Gastrocnemius medialis (tissue), 4 donors: Measurements from ENCODE around the gene CCP110. TPM values are rescaled to one million over a fixed set of nuclear protein-coding genes. Genes with fewer than 3 reads are reported as not detected.

Source experiments
- ATAC-seq, 2 donors: fragments of 150-250 bp; one replicate each; pipeline ENCODE4 v1.9.1; 2016
- DNase-seq, 2 donors: peaks; one replicate each; pipeline ENCODE4 v3.0.0-alpha.2; 2019
- H3K27ac ChIP-seq, 4 donors: fragments of 200-600 bp; sonication (generic); 1 replicate in 1 of 4; 2 replicates in 3 of 4; pipeline ENCODE4 v1.5.1; 2016 to 2018; ENCODE audit warnings: mild to moderate bottlenecking in 2 of 4, moderate library complexity in 1 of 4
- H3K27me3 ChIP-seq, 3 donors: fragments of 200-600 bp; sonication (generic) in 2 of 3; 1 replicate in 1 of 3; 2 replicates in 2 of 3; pipeline versions ENCODE4 v1.5.1 to v1.6.0; 2016 to 2019; ENCODE audit warnings: mild to moderate bottlenecking in 1 of 3, moderate library complexity in 1 of 3
- H3K36me3 ChIP-seq, 2 donors: fragments of 200-600 bp; sonication (generic) in 1 of 2; one replicate each; pipeline ENCODE4 v1.5.1; 2017 to 2018
- H3K4me1 ChIP-seq, 2 donors: fragments of 200-600 bp; sonication (generic) in 1 of 2; one replicate each; pipeline ENCODE4 v1.5.1; 2016 to 2017; ENCODE audit warnings: mild to moderate bottlenecking in 2 of 2
- H3K4me3 ChIP-seq, 4 donors: fragments of 200-600 bp; sonication (generic) in 3 of 4; 1 replicate in 1 of 4; 2 replicates in 3 of 4; pipeline ENCODE4 v1.5.1; 2016 to 2019; ENCODE audit warnings: mild to moderate bottlenecking in 2 of 4
- H3K9me3 ChIP-seq, 3 donors: fragments of 200-600 bp; sonication (generic) in 2 of 3; 1 replicate in 1 of 3; 2 replicates in 2 of 3; pipeline ENCODE4 v1.5.1; 2016 to 2019
- POLR2A ChIP-seq, 2 donors: fragments of 450-650 bp; IDR thresholded peaks; one replicate each; pipeline ENCODE4 v1.6.1; 2017; ENCODE audit warnings: antibody characterized with exemption in 2 of 2, mild to moderate bottlenecking in 2 of 2, moderate library complexity in 2 of 2
- in situ Hi-C, 4 donors: fragments of 200-750 bp; cut with MboI; loops; one replicate each; pipeline versions ENCODE4 v1.15.0 to v1.8.0; 2017; ENCODE audit warnings: low sequenced_read_pairs in 4 of 4
- intact Hi-C: fragments of 100-400 bp; cut with DNase I; formaldehyde crosslinking; loops from one replicate; pipeline ENCODE4 v1.15.1; 2023; ENCODE audit warnings: low total_unique reads
- total RNA-seq, 4 donors: library from RNA; depleted of rRNA; stranded (reverse); fragments of >200 nt; gene quantifications; one replicate each; pipeline versions ENCODE4 v1.1.0 to v1.2.3, GENCODE V29; 2016
- TF ChIP-seq, protein P1 (sequence below), 5 experiments: fragments of 450-650 bp in 3 of 5; fragments of 200-600 bp in 2 of 5; sonication (generic) in 2 of 5; IDR thresholded peaks in 4 of 5; conservative IDR thresholded peaks in 1 of 5; 1 replicate in 4 of 5; 2 replicates in 1 of 5; pipeline ENCODE4 v1.5.1; 2016 to 2019; ENCODE audit warnings: antibody characterized with exemption in 5 of 5, mild to moderate bottlenecking in 3 of 5, moderate library complexity in 3 of 5

CCP110 gene
- total RNA-seq, 4 donors from 2014 or later = 6.8 to 8.8 (median 7.0) TPM

- no peak for TF ChIP-seq POLR2A (IDR thresholded peaks at IDR 0.05)
- TF ChIP-seq, protein P1, sequence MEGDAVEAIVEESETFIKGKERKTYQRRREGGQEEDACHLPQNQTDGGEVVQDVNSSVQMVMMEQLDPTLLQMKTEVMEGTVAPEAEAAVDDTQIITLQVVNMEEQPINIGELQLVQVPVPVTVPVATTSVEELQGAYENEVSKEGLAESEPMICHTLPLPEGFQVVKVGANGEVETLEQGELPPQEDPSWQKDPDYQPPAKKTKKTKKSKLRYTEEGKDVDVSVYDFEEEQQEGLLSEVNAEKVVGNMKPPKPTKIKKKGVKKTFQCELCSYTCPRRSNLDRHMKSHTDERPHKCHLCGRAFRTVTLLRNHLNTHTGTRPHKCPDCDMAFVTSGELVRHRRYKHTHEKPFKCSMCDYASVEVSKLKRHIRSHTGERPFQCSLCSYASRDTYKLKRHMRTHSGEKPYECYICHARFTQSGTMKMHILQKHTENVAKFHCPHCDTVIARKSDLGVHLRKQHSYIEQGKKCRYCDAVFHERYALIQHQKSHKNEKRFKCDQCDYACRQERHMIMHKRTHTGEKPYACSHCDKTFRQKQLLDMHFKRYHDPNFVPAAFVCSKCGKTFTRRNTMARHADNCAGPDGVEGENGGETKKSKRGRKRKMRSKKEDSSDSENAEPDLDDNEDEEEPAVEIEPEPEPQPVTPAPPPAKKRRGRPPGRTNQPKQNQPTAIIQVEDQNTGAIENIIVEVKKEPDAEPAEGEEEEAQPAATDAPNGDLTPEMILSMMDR (IDR thresholded peaks at IDR 0.05 in 4 of 5, conservative IDR thresholded peaks at IDR 0.05 in 1 of 5) = no peak
These were observed 39.6 kb downstream of the CCP110 start for GRCh38 chr16:19563377-19563776.

DNA sequence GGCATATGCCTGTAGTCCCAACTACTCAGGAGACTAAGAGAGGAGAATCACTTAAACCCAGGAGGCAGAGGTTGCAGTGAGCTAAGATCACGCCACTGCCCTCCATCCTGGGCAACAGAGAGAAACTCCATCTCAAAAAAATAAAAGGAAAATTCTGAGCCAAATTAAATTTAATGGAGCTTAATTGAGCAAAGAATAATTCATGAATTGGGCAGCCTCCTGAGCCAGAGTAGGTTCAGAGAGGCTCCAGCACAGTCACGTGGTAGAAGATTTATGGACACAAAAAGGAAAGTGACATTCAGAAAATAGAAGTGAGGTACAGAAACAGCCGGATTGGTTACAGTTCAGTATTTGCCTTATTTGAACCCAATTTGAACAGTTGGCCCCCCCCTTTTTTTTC is 42.6 kb downstream of the CCP110 start:
- intact Hi-C loops = no loop called here
- H3K4me3 ChIP-seq = no peak overlapping the region
- TF ChIP-seq, protein P1 (IDR thresholded peaks at IDR 0.05 in 4 of 5, conservative IDR thresholded peaks at IDR 0.05 in 1 of 5) = no peak
- TF ChIP-seq POLR2A (IDR thresholded peaks at IDR 0.05) = no peak

More at GRCh38 chr16:19563377-19563776, 39.6 kb downstream of the CCP110 start:
- DNase-seq (no peak), ATAC-seq (no peak)
- H3K27ac ChIP-seq = no peak overlapping the region
- no peaks in the 10 kb centered on the region for H3K9me3 ChIP-seq
- in situ Hi-C loops (no loop called here), intact Hi-C loops (no loop called here)
- peaks cover 0 to 11% of the 10 kb centered on the region in 2 donors for H3K36me3 ChIP-seq
- no peaks in the 10 kb centered on the region for H3K27me3 ChIP-seq
- H3K4me3 ChIP-seq = no peak overlapping the region
- no peaks in the 10 kb centered on the region for H3K4me1 ChIP-seq

DNA sequence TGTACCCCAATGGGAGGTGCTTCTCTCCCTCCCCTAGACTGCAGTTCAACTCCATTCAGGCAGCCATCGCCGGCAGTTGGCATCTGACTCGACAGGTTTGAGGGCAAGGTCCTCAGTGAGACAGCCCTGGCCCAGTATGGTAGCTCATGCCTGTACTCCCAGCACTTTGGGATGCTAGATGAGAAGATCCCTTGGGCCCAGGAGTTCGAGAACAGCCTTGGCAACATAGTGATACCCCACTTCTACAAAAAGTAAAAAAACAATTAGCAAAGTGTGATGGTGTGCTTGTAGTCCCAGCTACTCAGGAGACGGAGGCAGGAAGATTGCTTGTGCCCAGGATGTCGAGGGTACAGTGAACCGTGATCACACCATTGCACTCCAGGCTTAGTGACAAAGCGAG is 43.8 kb downstream of the CCP110 start:
- DNase-seq (no peak), ATAC-seq (no peak)
- Histone ChIP-seq H3K9me3 (no peaks in the 10 kb centered on the region), H3K27ac (no peak overlapping the region), H3K27me3 (no peaks in the 10 kb centered on the region), H3K36me3 (peaks cover 0 to 42% of the 10 kb centered on the region in 2 donors), H3K4me3 (no peak overlapping the region), H3K4me1 (no peaks in the 10 kb centered on the region)
- intact Hi-C loops (no loop called here), in situ Hi-C loops (no loop called here)
- TF ChIP-seq, protein P1 (IDR thresholded peaks at IDR 0.05 in 4 of 5, conservative IDR thresholded peaks at IDR 0.05 in 1 of 5) = no peak
- no peak for TF ChIP-seq POLR2A (IDR thresholded peaks at IDR 0.05)

More for the DNA sequence above, 42.6 kb downstream of the CCP110 start:
- H3K27ac ChIP-seq = no peak overlapping the region
- in situ Hi-C loops = no loop called here
- ATAC-seq (no peak), DNase-seq (no peak)
- no peaks in the 10 kb centered on the region for H3K27me3 ChIP-seq
- no peaks in the 10 kb centered on the region for H3K9me3 ChIP-seq
- H3K36me3 ChIP-seq = peaks cover 0 to 32% of the 10 kb centered on the region in 2 donors
- no peaks in the 10 kb centered on the region for H3K4me1 ChIP-seq

GRCh38 chr16:19573997-19574396 is 50.3 kb downstream of the CCP110 start:
- ATAC-seq (no peak), DNase-seq (no peak)
- Histone ChIP-seq H3K9me3 (no peaks in the 10 kb centered on the region), H3K27ac (no peak overlapping the region), H3K4me1 (no peaks in the 10 kb centered on the region), H3K36me3 (peaks cover 0 to 83% of the 10 kb centered on the region in 2 donors), H3K27me3 (no peaks in the 10 kb centered on the region), H3K4me3 (no peak overlapping the region)
- in situ Hi-C loops = no loop called here
- TF ChIP-seq, protein P1 (IDR thresholded peaks at IDR 0.05 in 4 of 5, conservative IDR thresholded peaks at IDR 0.05 in 1 of 5) = no peak
- TF ChIP-seq POLR2A (IDR thresholded peaks at IDR 0.05) = no peak
- intact Hi-C loops = no loop called here

DNA sequence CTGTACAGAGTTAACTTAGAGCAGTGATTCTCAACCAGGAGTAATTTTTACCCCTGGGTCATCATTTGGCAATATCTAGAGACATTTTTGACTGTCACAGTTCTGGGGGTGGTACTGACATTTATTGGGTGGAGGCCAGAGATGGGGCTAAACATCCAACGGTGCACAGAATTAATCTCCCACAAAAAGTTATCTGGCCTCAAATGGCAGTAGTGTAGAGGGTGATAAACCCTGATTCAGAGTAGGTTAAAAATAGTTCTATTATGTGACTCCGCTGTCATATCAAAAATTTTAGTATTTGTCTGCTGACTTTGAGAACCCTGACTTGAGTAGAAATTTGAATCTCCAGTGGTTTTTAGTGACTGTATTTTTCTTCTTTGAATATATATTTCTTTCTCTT is 50.9 kb downstream of the CCP110 start:
- DNase-seq (no peak), ATAC-seq (no peak)
- Histone ChIP-seq H3K27me3 (no peaks in the 10 kb centered on the region), H3K9me3 (no peaks in the 10 kb centered on the region), H3K4me1 (no peaks in the 10 kb centered on the region), H3K27ac (no peak overlapping the region), H3K36me3 (peaks cover 0 to 83% of the 10 kb centered on the region in 2 donors), H3K4me3 (no peak overlapping the region)
- in situ Hi-C loops = no loop called here
- TF ChIP-seq, protein P1 (IDR thresholded peaks at IDR 0.05 in 4 of 5, conservative IDR thresholded peaks at IDR 0.05 in 1 of 5) = no peak
- TF ChIP-seq POLR2A (IDR thresholded peaks at IDR 0.05) = no peak
- intact Hi-C loops = no loop called here
